Measurements from ENCODE around the gene RABEP2.
"Not testable (repeated sequence)": the region's sequence is repeated elsewhere in the genome, so short reads cannot be mapped to it uniquely, and the experiment has no call there.

The RABEP2 gene

GRCh38 chr16:28932339-28933141 lies 7.5 kb upstream of the RABEP2 start:
- no peak for DNase-seq (ENCODE audit: low read depth)

- DNase-seq (ENCODE audit: low read depth) = no peak
Observed at GRCh38 chr16:28931801-28932225, 6.8 kb upstream of the RABEP2 start, which contains the start of gene CD19. TSS of gene CD19 (plus strand) at chr16:28931971. CDS start at chr16:28932001, 30 bp downstream.

- DNase-seq (ENCODE audit: low read depth) = no peak
Observed at GRCh38 chr16:28930652-28931051, 5.6 kb upstream of the RABEP2 start.

GRCh38 chr16:28930203-28930602 lies 5.2 kb upstream of the RABEP2 start:
- no peak for DNase-seq (ENCODE audit: low read depth)

- no peak for DNase-seq (ENCODE audit: low read depth)
Observed at GRCh38 chr16:28927815-28928214, 2.8 kb upstream of the RABEP2 start.

GRCh38 chr16:28926284-28926683 lies 1.2 kb upstream of the RABEP2 start:
- not testable (repeated sequence) for DNase-seq (ENCODE audit: low read depth)

GRCh38 chr16:28925386-28926228 lies 569 bp upstream of the RABEP2 start:
- DNase-seq (ENCODE audit: low read depth) = peak; percentile 53

- DNase-seq (ENCODE audit: low read depth) = no peak
Observed at GRCh38 chr16:28924399-28924761, 658 bp downstream of the RABEP2 start.

GRCh38 chr16:28923652-28924398 lies 1.2 kb downstream of the RABEP2 start:
- no peak for DNase-seq (ENCODE audit: low read depth)

- DNase-seq (ENCODE audit: low read depth) = no peak
Observed at GRCh38 chr16:28923231-28923587, 1.8 kb downstream of the RABEP2 start.

GRCh38 chr16:28918698-28919097 lies 6.3 kb downstream of the RABEP2 start:
- no peak for DNase-seq (ENCODE audit: low read depth)

GRCh38 chr16:28917095-28917494 lies 7.9 kb downstream of the RABEP2 start:
- DNase-seq (ENCODE audit: low read depth) = no peak

- no peak for DNase-seq (ENCODE audit: low read depth)
Observed at GRCh38 chr16:28915181-28915580, 9.9 kb downstream of the RABEP2 start.

GRCh38 chr16:28913946-28914724 lies 10.9 kb downstream of the RABEP2 start:
- DNase-seq (ENCODE audit: low read depth) = no peak

- no peak for DNase-seq (ENCODE audit: low read depth)
Observed at GRCh38 chr16:28912558-28912957, 12.5 kb downstream of the RABEP2 start.

GRCh38 chr16:28910086-28911031 lies 14.7 kb downstream of the RABEP2 start:
- no peak for DNase-seq (ENCODE audit: low read depth)

- no peak for DNase-seq (ENCODE audit: low read depth)
Observed at GRCh38 chr16:28905800-28906372, 19.2 kb downstream of the RABEP2 start.

- no peak for DNase-seq (ENCODE audit: low read depth)
Observed at GRCh38 chr16:28905229-28905754, 19.7 kb downstream of the RABEP2 start.

- DNase-seq (ENCODE audit: low read depth) = no peak
Observed at GRCh38 chr16:28904828-28905227, 20.2 kb downstream of the RABEP2 start.

- DNase-seq (ENCODE audit: low read depth) = no peak
Observed at GRCh38 chr16:28904363-28904762, 20.7 kb downstream of the RABEP2 start.

Data from stimulated activated CD8-positive, alpha-beta memory T cell treated with anti-CD3 and anti-CD28 coated beads, Interleukin-15, amount 100 ng/mL, for 1 hour (primary cell).